ENCODE data around the gene TMEM222. TPM values are rescaled to one million over a fixed set of nuclear protein-coding genes. Genes with fewer than 3 reads are reported as not detected.
"Not testable (repeated sequence)": the region's sequence is repeated elsewhere in the genome, so short reads cannot be mapped to it uniquely, and the experiment has no call there.

TMEM222 gene
- total RNA-seq, 1 donor from 2014 or later, result 11.1 TPM

GRCh38 chr1:27383661-27384060 lies 61.7 kb downstream of the TMEM222 start:
- no peak overlapping the region for H3K4me3 ChIP-seq (ENCODE audit: low read depth, low read length)
- no peak for TF ChIP-seq CTCF (conservative IDR thresholded peaks at IDR 0.05; ENCODE audit: low read depth, low read length)
- no peak for DNase-seq (ENCODE audit: low read depth)

GRCh38 chr1:27384797-27385196 lies 62.8 kb downstream of the TMEM222 start:
- DNase-seq (ENCODE audit: low read depth); H3K4me3 ChIP-seq (ENCODE audit: low read depth, low read length): not testable (repeated sequence)

Other genes starting within 250 kb of the TMEM222 start
- 14.8 and 21.9 TPM in 2 replicates for gene SLC9A1, start 167.0 kb upstream of the TMEM222 start, total RNA-seq
- gene WDTC1, start 87.5 kb upstream of the TMEM222 start, total RNA-seq, result 15.0 and 24.7 TPM in 2 replicates
- 22.0 and 27.6 TPM in 2 replicates for gene SYTL1, start 19.9 kb downstream of the TMEM222 start, total RNA-seq
- 13.0 and 15.5 TPM in 2 replicates for gene MAP3K6, start 44.8 kb downstream of the TMEM222 start, total RNA-seq
- gene FCN3, start 52.7 kb downstream of the TMEM222 start, total RNA-seq, result not detected in 2 replicates
- gene CD164L2, start 61.2 kb downstream of the TMEM222 start, total RNA-seq, result not detected in 2 replicates
- gene GPR3, start 70.5 kb downstream of the TMEM222 start, total RNA-seq, result 2.5 and 3.0 TPM in 2 replicates
- 21.4 and 27.9 TPM in 2 replicates for gene WASF2, start 168.0 kb downstream of the TMEM222 start, total RNA-seq